Fibroblast of villous mesenchyme (primary cell): ENCODE results near the gene MED19. TPM values are rescaled to one million over a fixed set of nuclear protein-coding genes. Genes with fewer than 3 reads are reported as not detected.
A peak's percentile ranks its signal among the peaks of the same experiment; 100 is the strongest.

Experiments
- DNase-seq: peaks from one replicate; pipeline ENCODE4 v3.0.0-alpha.2; 2010; ENCODE audit warnings: low read depth
- H3K4me3 ChIP-seq: 2 replicates; pipeline ENCODE4 v1.5.1; 2011; ENCODE audit warnings: low read depth, mild to moderate bottlenecking, low read length
- CTCF ChIP-seq: IDR thresholded peaks from 2 replicates; pipeline ENCODE4 v1.5.1; 2012; ENCODE audit warnings: low read depth, mild to moderate bottlenecking, low read length; ENCODE audit not compliant: insufficient read depth
- total RNA-seq: library from RNA; depleted of rRNA; stranded (reverse); fragments of >200 nt; gene quantifications from 2 replicates; pipeline ENCODE4 v1.2.3, GENCODE V29; 2012

Gene MED19
- total RNA-seq, 1 donor, result 11.2 TPM

- no peak overlapping the region for H3K4me3 ChIP-seq
- no peak for DNase-seq
- no peak for TF ChIP-seq CTCF
These were observed 33.2 kb upstream of the MED19 start for GRCh38 chr11:57745206-57745605.

GRCh38 chr11:57744357-57744756 is 32.3 kb upstream of the MED19 start:
- TF ChIP-seq CTCF, result no peak
- no peak for DNase-seq
- H3K4me3 ChIP-seq, result no peak overlapping the region

- no peak for DNase-seq
- peak overlapping the region; percentile 86 for H3K4me3 ChIP-seq
- no peak for TF ChIP-seq CTCF
These were observed 30.1 kb upstream of the MED19 start for GRCh38 chr11:57742087-57742452.

GRCh38 chr11:57741132-57742086 is 29.4 kb upstream of the MED19 start, which contains the start of gene SELENOH:
Gene SELENOH, plus strand, starts transcription at chr11:57741491. Its CDS starts 105 bp downstream, at chr11:57741596.
- peak within 1 kb of the TSS; percentile 86 for H3K4me3 ChIP-seq
- no peak for TF ChIP-seq CTCF
- peak; percentile 98 for DNase-seq

GRCh38 chr11:57735619-57736298 is 23.7 kb upstream of the MED19 start:
- DNase-seq, result no peak
- no peak for TF ChIP-seq CTCF
- no peak overlapping the region for H3K4me3 ChIP-seq

- no peak for DNase-seq
- TF ChIP-seq CTCF, result no peak
- H3K4me3 ChIP-seq, result no peak overlapping the region
These were observed 20.6 kb upstream of the MED19 start for GRCh38 chr11:57732661-57733060.
